SJCRH30 (cell line): Measurements from ENCODE around the gene LENEP. TPM values are rescaled to one million over a fixed set of nuclear protein-coding genes. Genes with fewer than 3 reads are reported as not detected.
A peak's percentile ranks its signal among the peaks of the same experiment; 100 is the strongest.

Experiments
- DNase-seq, 2 experiments: peaks; one replicate each; pipeline ENCODE4 v3.0.0-alpha.2; 2015 to 2020
- H3K27ac ChIP-seq: fragments of 250-450 bp; sonication (Bioruptor Pico); 2 replicates; pipeline ENCODE4 v1.5.1; 2020; ENCODE audit warnings: mild to moderate bottlenecking, moderate library complexity
- H3K27me3 ChIP-seq: fragments of 250-450 bp; sonication (Bioruptor Pico); 2 replicates; pipeline ENCODE4 v1.5.1; 2020; ENCODE audit warnings: mild to moderate bottlenecking, moderate library complexity
- H3K36me3 ChIP-seq: fragments of 250-450 bp; sonication (Bioruptor Pico); 2 replicates; pipeline ENCODE4 v1.5.1; 2020; ENCODE audit warnings: mild to moderate bottlenecking, moderate library complexity
- H3K4me1 ChIP-seq: fragments of 250-450 bp; sonication (Bioruptor Pico); 2 replicates; pipeline ENCODE4 v1.5.1; 2020; ENCODE audit warnings: mild to moderate bottlenecking, moderate library complexity
- H3K4me3 ChIP-seq: fragments of 250-450 bp; sonication (Bioruptor Pico); 2 replicates; pipeline ENCODE4 v1.5.1; 2020; ENCODE audit warnings: mild to moderate bottlenecking, moderate library complexity
- H3K9me3 ChIP-seq: fragments of 250-450 bp; sonication (Bioruptor Pico); replicated peaks from 2 replicates; pipeline ENCODE4 v1.5.1; 2020; ENCODE audit warnings: mild to moderate bottlenecking, moderate library complexity
- total RNA-seq: library from RNA; depleted of rRNA; stranded (reverse); fragments of >200 nt; shearing (Covaris generic); gene quantifications from 2 replicates; pipeline ENCODE4 v1.2.3, GENCODE V29; 2014

The LENEP gene
- total RNA-seq, 1 experiment from 2014 or later: not detected

GRCh38 chr1:154956544-154956941 is 36.8 kb upstream of the LENEP start:
- Histone ChIP-seq H3K9me3 (no peaks in the 10 kb centered on the region), H3K4me3 (peak overlapping the region; percentile 63), H3K4me1 (peaks cover 39% of the 10 kb centered on the region), H3K36me3 (no peaks in the 10 kb centered on the region), H3K27ac (peak overlapping the region; percentile 98), H3K27me3 (no peaks in the 10 kb centered on the region)
- peak; percentile 69 to 78 for DNase-seq

GRCh38 chr1:154957091-154957657 is 36.2 kb upstream of the LENEP start:
- Histone ChIP-seq H3K4me3 (peak overlapping the region; percentile 63), H3K4me1 (peaks cover 36% of the 10 kb centered on the region), H3K27me3 (no peaks in the 10 kb centered on the region), H3K27ac (peak overlapping the region; percentile 98), H3K9me3 (no peaks in the 10 kb centered on the region), H3K36me3 (no peaks in the 10 kb centered on the region)
- no peak for DNase-seq

- Histone ChIP-seq H3K27ac (no peak overlapping the region), H3K4me3 (no peak overlapping the region), H3K9me3 (no peaks in the 10 kb centered on the region), H3K27me3 (no peaks in the 10 kb centered on the region), H3K36me3 (no peaks in the 10 kb centered on the region), H3K4me1 (peaks cover 28% of the 10 kb centered on the region)
- DNase-seq: no peak
These were observed 35.4 kb upstream of the LENEP start for GRCh38 chr1:154958036-154958435.

GRCh38 chr1:154958681-154959425 is 34.5 kb upstream of the LENEP start:
- DNase-seq: no peak
- no peaks in the 10 kb centered on the region for H3K27me3 ChIP-seq
- H3K9me3 ChIP-seq: no peaks in the 10 kb centered on the region
- no peak overlapping the region for H3K27ac ChIP-seq
- no peaks in the 10 kb centered on the region for H3K36me3 ChIP-seq
- no peak overlapping the region for H3K4me3 ChIP-seq
- peaks cover 28% of the 10 kb centered on the region for H3K4me1 ChIP-seq

- Histone ChIP-seq H3K9me3 (no peaks in the 10 kb centered on the region), H3K36me3 (peaks cover under 1% of the 10 kb centered on the region; the same call in 1 of the 2 replicates), H3K4me1 (peaks cover 24% of the 10 kb centered on the region), H3K27me3 (no peaks in the 10 kb centered on the region), H3K4me3 (no peak overlapping the region), H3K27ac (no peak overlapping the region)
- DNase-seq: no peak
These were observed 34.0 kb upstream of the LENEP start for GRCh38 chr1:154959426-154959780.

GRCh38 chr1:154960446-154961136 is 32.8 kb upstream of the LENEP start:
- Histone ChIP-seq H3K36me3 (peaks cover 13% of the 10 kb centered on the region), H3K27ac (no peak overlapping the region), H3K9me3 (no peaks in the 10 kb centered on the region), H3K4me1 (peaks cover 14% of the 10 kb centered on the region), H3K27me3 (no peaks in the 10 kb centered on the region), H3K4me3 (peak overlapping the region; percentile 91)
- no peak for DNase-seq

- peak within 1 kb of the TSS; percentile 91 for H3K4me3 ChIP-seq
- H3K27ac ChIP-seq: peak within 1 kb of the TSS; percentile 81
- DNase-seq: peak; percentile 77 to 78
- peaks cover 13% of the 10 kb centered on the region for H3K4me1 ChIP-seq
- H3K27me3 ChIP-seq: no peaks in the 10 kb centered on the region
- no peaks in the 10 kb centered on the region for H3K9me3 ChIP-seq
- peaks cover 14% of the 10 kb centered on the region for H3K36me3 ChIP-seq
These were observed 31.9 kb upstream of the LENEP start, which contains the start of gene PYGO2 for GRCh38 chr1:154961207-154962155. Gene PYGO2 (minus strand): TSS chr1:154961782. CDS start chr1:154961576, 206 bp downstream.

GRCh38 chr1:154962156-154962749 is 31.1 kb upstream of the LENEP start:
- peaks cover 6% of the 10 kb centered on the region for H3K4me1 ChIP-seq
- H3K27ac ChIP-seq: peak overlapping the region; percentile 81
- peak in 1 of 2 experiments; percentile 39 for DNase-seq
- H3K4me3 ChIP-seq: peak overlapping the region; percentile 91
- no peaks in the 10 kb centered on the region for H3K9me3 ChIP-seq
- H3K27me3 ChIP-seq: no peaks in the 10 kb centered on the region
- H3K36me3 ChIP-seq: peaks cover 22% of the 10 kb centered on the region

- no peaks in the 10 kb centered on the region for H3K27me3 ChIP-seq
- no peaks in the 10 kb centered on the region for H3K9me3 ChIP-seq
- peaks cover 27% of the 10 kb centered on the region for H3K36me3 ChIP-seq
- H3K27ac ChIP-seq: no peak overlapping the region
- peaks cover under 1% of the 10 kb centered on the region for H3K4me1 ChIP-seq
- H3K4me3 ChIP-seq: peak overlapping the region; percentile 91; the same call in 1 of the 2 replicates
- DNase-seq: no peak
These were observed 30.5 kb upstream of the LENEP start for GRCh38 chr1:154962795-154963330.

- DNase-seq: no peak
- no peak overlapping the region for H3K27ac ChIP-seq
- H3K4me3 ChIP-seq: no peak overlapping the region
- H3K36me3 ChIP-seq: peaks cover 33% of the 10 kb centered on the region
- no peaks in the 10 kb centered on the region for H3K27me3 ChIP-seq
- H3K4me1 ChIP-seq: peaks cover under 1% of the 10 kb centered on the region; the same call in 1 of the 2 replicates
- no peaks in the 10 kb centered on the region for H3K9me3 ChIP-seq
These were observed 29.7 kb upstream of the LENEP start for GRCh38 chr1:154963643-154964042.

- Histone ChIP-seq H3K4me3 (no peak overlapping the region), H3K36me3 (peaks cover 33% of the 10 kb centered on the region), H3K4me1 (peaks cover 8% of the 10 kb centered on the region; the same call in 1 of the 2 replicates), H3K9me3 (no peaks in the 10 kb centered on the region), H3K27ac (no peak overlapping the region), H3K27me3 (no peaks in the 10 kb centered on the region)
- DNase-seq: no peak
These were observed 29.0 kb upstream of the LENEP start for GRCh38 chr1:154964359-154964758.

GRCh38 chr1:154966111-154966510 is 27.3 kb upstream of the LENEP start:
- H3K27ac ChIP-seq: no peak overlapping the region
- H3K4me3 ChIP-seq: no peak overlapping the region
- DNase-seq: no peak
- H3K4me1 ChIP-seq: peaks cover 12% of the 10 kb centered on the region
- H3K9me3 ChIP-seq: no peaks in the 10 kb centered on the region
- peaks cover 33% of the 10 kb centered on the region for H3K36me3 ChIP-seq
- H3K27me3 ChIP-seq: no peaks in the 10 kb centered on the region

GRCh38 chr1:154967331-154967950 is 25.9 kb upstream of the LENEP start:
- no peak for DNase-seq
- Histone ChIP-seq H3K27ac (no peak overlapping the region), H3K4me3 (no peak overlapping the region)

More at GRCh38 chr1:154967331-154967950, 25.9 kb upstream of the LENEP start:
- Histone ChIP-seq H3K27me3 (no peaks in the 10 kb centered on the region), H3K4me1 (peaks cover 20% of the 10 kb centered on the region), H3K9me3 (no peaks in the 10 kb centered on the region), H3K36me3 (peaks cover 33% of the 10 kb centered on the region)
